K562 (cell line): ENCODE measurements around the gene SLC1A7. TPM values are rescaled to one million over a fixed set of nuclear protein-coding genes. Genes with fewer than 3 reads are reported as not detected.

Source experiments
- ATAC-seq: fragments of 200-7000 bp; cut with Tn5 transposase; 3 replicates; pipeline ENCODE4 v1.9.1; 2020; ENCODE audit warnings: moderate library complexity
- BruUV-seq: library from RNA; stranded (reverse); fragments of 400-500 nt; replicated peaks from 2 replicates; lab custom pipeline; 2021; lab: Mats Ljungman, UMichigan
- CTCF ChIA-PET: fragments of 300-600 bp; formaldehyde crosslinking; extraction: SDS; loops from one replicate; lab custom pipeline; 2021; ENCODE audit warnings: low intra/inter-chr PET ratio; lab: Yijun Ruan, JAX
- POLR2A ChIA-PET: fragments of 300-600, 350-650 bp; sonication (Branson Sonifier 250); formaldehyde crosslinking; extraction: SDS; loops from one replicate; lab custom pipeline; 2021; ENCODE audit warnings: antibody characterized with exemption, inconsistent platforms; lab: Yijun Ruan, JAX
- DNase-seq, 4 experiments: peaks; one replicate each; pipeline versions ENCODE4 v3.0.0 to v3.0.0-alpha.2; 2011 to 2018; ENCODE audit warnings: low spot score in 3 of 4, mixed read lengths in 3 of 4; ENCODE audit errors: extremely low read depth in 1 of 4
- FAIRE-seq: peaks from 2 replicates; lab custom pipeline; 2011; peaks lifted over from hg19 to GRCh38; lab: Jason Lieb, UNC
- H2AFZ ChIP-seq: 2 replicates; pipeline ENCODE4 v1.6.0; 2011; ENCODE audit warnings: low read depth, low read length, control low read depth, inconsistent platforms
- H3K27ac ChIP-seq: fragments of 200-600 bp; 3 replicates; pipeline ENCODE4 v1.8.0; 2011; ENCODE audit warnings: low read depth, mild to moderate bottlenecking, control low read depth, inconsistent platforms, low read length, moderate library complexity, mixed read lengths; ENCODE audit errors: extremely low read depth
- H3K27me3 ChIP-seq, 2 experiments: fragments of 300-600 bp in 1 of 2; 2 replicates in 1 of 2; 3 replicates in 1 of 2; pipeline versions ENCODE4 v1.6.0 to v1.8.0; 2011; ENCODE audit warnings: inconsistent platforms in 2 of 2, low read length in 2 of 2, mild to moderate bottlenecking in 1 of 2, mixed read lengths in 1 of 2, moderate library complexity in 1 of 2; ENCODE audit not compliant: control insufficient read depth in 2 of 2, insufficient read depth in 2 of 2
- H3K36me3 ChIP-seq: fragments of 300-600 bp; 3 replicates; pipeline ENCODE4 v1.8.0; 2011; ENCODE audit warnings: mild to moderate bottlenecking, low read length, inconsistent platforms; ENCODE audit not compliant: control insufficient read depth, insufficient read depth
- H3K4me1 ChIP-seq, 2 experiments: fragments of 200-600 bp in 1 of 2; replicated peaks in 1 of 2; 2 replicates in 1 of 2; 3 replicates in 1 of 2; pipeline versions ENCODE4 v1.5.1 to v1.8.0; 2011; ENCODE audit warnings: inconsistent platforms in 2 of 2, low read length in 2 of 2, mild to moderate bottlenecking in 1 of 2, mixed read lengths in 1 of 2, moderate library complexity in 1 of 2; ENCODE audit not compliant: control insufficient read depth in 2 of 2, insufficient read depth in 2 of 2
- H3K4me2 ChIP-seq: 2 replicates; pipeline ENCODE4 v1.6.1; 2011; ENCODE audit warnings: low read length, control low read depth, inconsistent platforms, mixed read lengths; ENCODE audit not compliant: insufficient read depth
- H3K4me3 ChIP-seq: fragments of 200-600 bp; sonication (generic), shearing (Covaris generic); 2 replicates; pipeline ENCODE4 v1.5.1; 2016; ENCODE audit warnings: control low read depth, inconsistent platforms
- H3K79me2 ChIP-seq: fragments of 200-600 bp; 3 replicates; pipeline ENCODE4 v1.8.0; 2011; ENCODE audit warnings: low read length, inconsistent platforms; ENCODE audit not compliant: control insufficient read depth, insufficient read depth
- H3K9ac ChIP-seq, 2 experiments: 2 replicates each; pipeline versions ENCODE4 v1.6.0 to v1.6.1; 2011; ENCODE audit warnings: low read depth in 2 of 2, low read length in 2 of 2, control low read depth in 1 of 2, inconsistent platforms in 1 of 2, mild to moderate bottlenecking in 1 of 2, mixed read lengths in 1 of 2; ENCODE audit not compliant: insufficient read depth in 1 of 2
- H3K9me1 ChIP-seq: one replicate; pipeline ENCODE4 v1.6.0; 2011; ENCODE audit warnings: inconsistent platforms, mild to moderate bottlenecking, low read length, moderate library complexity; ENCODE audit not compliant: control insufficient read depth, insufficient read depth
- H3K9me3 ChIP-seq: replicated peaks from 2 replicates; pipeline ENCODE4 v1.5.1; 2011; ENCODE audit warnings: low read depth, low read length, inconsistent platforms; ENCODE audit not compliant: control insufficient read depth, insufficient read depth
- H4K20me1 ChIP-seq: replicated peaks from 2 replicates; pipeline ENCODE4 v1.6.1; 2011; ENCODE audit warnings: low read length, inconsistent platforms, mixed read lengths; ENCODE audit not compliant: control insufficient read depth, insufficient read depth
- FOSL1 ChIP-seq: fragments of 200-800 bp; sonication (Bioruptor generic); conservative IDR thresholded peaks from 2 replicates; pipeline ENCODE4 v1.6.1; 2016; ENCODE audit warnings: missing genetic modification characterization, missing compliant biosample characterization
- MECOM ChIP-seq: fragments of 250-450 bp; sonication (Bioruptor Pico); IDR thresholded peaks from 2 replicates; pipeline ENCODE4 v1.8.0; 2022; ENCODE audit warnings: inconsistent platforms
- SMARCC2 ChIP-seq: fragments of 450-650 bp; IDR thresholded peaks from 2 replicates; pipeline ENCODE4 v1.6.1; 2017; ENCODE audit warnings: antibody characterized with exemption, moderate library complexity, mild to moderate bottlenecking, low read depth
- SMARCE1 ChIP-seq: fragments of 450-650 bp; IDR thresholded peaks from 2 replicates; pipeline ENCODE4 v1.7.1; 2016; ENCODE audit warnings: mild to moderate bottlenecking
- XRCC3 ChIP-seq: fragments of 450-650 bp; IDR thresholded peaks from 2 replicates; pipeline ENCODE4 v1.6.1; 2017; ENCODE audit warnings: mild to moderate bottlenecking, moderate library complexity
- ZFX ChIP-seq: sonication (generic); formaldehyde crosslinking; IDR thresholded peaks from 2 replicates; pipeline ENCODE4 v1.8.0; 2022; ENCODE audit warnings: mild to moderate bottlenecking, missing genetic modification reagents, moderate library complexity
- WGBS: fragments of 100-300 bp; shearing (Covaris generic); methylation state at CpG from one replicate; pipeline ENCODE4 v1.1.6; 2016; ENCODE audit warnings: low coverage, mixed read lengths; ENCODE audit not compliant: insufficient coverage; ENCODE audit errors: missing lambda C conversion rate; 5-methylcytosine and 5-hydroxymethylcytosine counted together
- in situ Hi-C: fragments of 300-500 bp; cut with MboI; formaldehyde crosslinking; loops from 4 replicates; pipeline ENCODE4 v1.15.0; 2018; ENCODE audit warnings: inconsistent platforms, mixed read lengths
- intact Hi-C: fragments of 100-400 bp; cut with micrococcal nuclease; formaldehyde crosslinking; loops from 2 replicates; pipeline ENCODE4 v1.14.2; 2022
- polyA plus RNA-seq, 8 experiments: library from polyadenylated mRNA; depleted of rRNA in 4 of 8; stranded (reverse) in 5 of 8; unstranded in 3 of 8; fragments of >200 nt; fragmentation: Nextera tagmentation in 2 of 8; fragmentation: Illumina TruSeq in 1 of 8; extraction: Ambion mirVana in 2 of 8; extraction: Trizol in 1 of 8; gene quantifications; 2 replicates each; pipeline versions ENCODE4 v1.2.1 to v1.2.3, GENCODE V29; 2011 to 2014; ENCODE audit warnings: inconsistent platforms in 1 of 8, missing spikeins in 1 of 8
- total RNA-seq, 7 experiments: library from RNA; depleted of rRNA in 6 of 7; stranded (reverse); fragments of >200 nt in 6 of 7; fragmentation: Illumina TruSeq in 2 of 7; extraction: Trizol in 2 of 7; gene quantifications; 2 replicates each; pipeline versions ENCODE4 v1.2.1 to v1.2.3, GENCODE V29; 2011 to 2021; ENCODE audit warnings: low replicate concordance in 1 of 7

SLC1A7 gene
- total and polyA plus RNA-seq, 9 of the 15 experiments (the other 6 are each of a cell fraction or from before 2014, with no cell fraction given) = 0.07 TPM; not detected in 8

DNA sequence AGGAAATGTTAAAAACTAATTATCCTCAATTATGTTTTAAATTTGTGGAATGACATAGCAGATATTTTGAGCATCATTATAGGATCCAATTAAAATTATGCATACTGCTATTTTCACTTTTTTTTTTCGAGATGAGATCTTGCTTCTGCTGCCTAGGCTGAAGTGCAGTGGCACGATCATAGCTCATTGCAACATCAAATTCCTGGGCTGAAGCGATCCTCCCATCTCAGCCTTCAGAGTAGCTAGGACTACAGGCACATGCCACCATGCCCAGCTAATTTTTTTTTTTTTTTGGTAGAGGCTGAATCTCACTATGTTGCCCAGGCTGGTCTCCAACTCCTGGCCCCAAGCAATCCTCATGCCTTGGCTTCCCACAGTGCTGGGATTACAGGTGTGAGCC is 11.3 kb upstream of the SLC1A7 start:
- H2AFZ ChIP-seq = no peak overlapping the region
- H3K79me2 ChIP-seq = no peaks in the 10 kb centered on the region
- H3K9ac ChIP-seq = no peak overlapping the region
- no peak for ATAC-seq
- H3K9me1 ChIP-seq = no peaks in the 10 kb centered on the region
- intact Hi-C loops = no loop called here
- CTCF ChIA-PET = no interaction called here
- H3K27ac ChIP-seq = no peak overlapping the region
- in situ Hi-C loops = no loop called here
- POLR2A ChIA-PET = interaction anchor here (0.5 to 0.7 kb wide), 2 partner anchors 32 to 1116 kb away, joined by 3 to 4 read pairs; no protein-coding TSS in a partner anchor
- H3K27me3 ChIP-seq = peaks cover 3 to 14% of the 10 kb centered on the region in 2 experiments; a peak in 4 of 5 replicates
- H3K36me3 ChIP-seq = no peaks in the 10 kb centered on the region
- no peak for TF ChIP-seq SMARCC2
- no peak for TF ChIP-seq SMARCE1
- no peak for TF ChIP-seq MECOM (CRISPR knock-in tag)
- no peak for TF ChIP-seq ZFX (CRISPR knock-in tag)
- H3K4me1 ChIP-seq = no peaks in the 10 kb centered on the region
- FAIRE-seq = no peak
- no peaks in the 10 kb centered on the region for H4K20me1 ChIP-seq
- H3K4me3 ChIP-seq = no peak overlapping the region
- no peaks in the 10 kb centered on the region for H3K9me3 ChIP-seq
- no peak for DNase-seq
- H3K4me2 ChIP-seq = no peak overlapping the region
- WGBS = 15% methylated on average over 3 of the region's 3 CpGs
- no TSS peak for BruUV-seq

- POLR2A ChIA-PET = interaction anchor here (0.6 to 1.7 kb wide), 2 partner anchors 9 to 1646 kb away, joined by 3 to 4 read pairs; no protein-coding TSS in a partner anchor
- no peaks in the 10 kb centered on the region for H3K9me3 ChIP-seq
- H3K27ac ChIP-seq = no peak overlapping the region
- no peaks in the 10 kb centered on the region for H3K9me1 ChIP-seq
- H3K4me3 ChIP-seq = no peak overlapping the region
- no peak overlapping the region for H3K4me2 ChIP-seq
- no peaks in the 10 kb centered on the region for H3K79me2 ChIP-seq
- in situ Hi-C loops (no loop called here), intact Hi-C loops (no loop called here)
- DNase-seq = no peak
- H3K36me3 ChIP-seq = no peaks in the 10 kb centered on the region
- H2AFZ ChIP-seq = peak overlapping the region; percentile 12; the same call in 1 of the 2 replicates
- 43% methylated on average over 3 of the region's 3 CpGs for WGBS
- no peaks in the 10 kb centered on the region for H4K20me1 ChIP-seq
- H3K9ac ChIP-seq = no peak overlapping the region
- BruUV-seq = no TSS peak
- no peaks in the 10 kb centered on the region; a peak in 1 of 5 replicates for H3K27me3 ChIP-seq
- FAIRE-seq = no peak
- 0 out of 2 replicates have a peak, but pooled peaks have one; percentile 13 for TF ChIP-seq ZFX (CRISPR knock-in tag)
- 0 out of 2 replicates have a peak, but pooled peaks have one; percentile 19 for TF ChIP-seq FOSL1
- no peak for TF ChIP-seq XRCC3
- H3K4me1 ChIP-seq = peaks cover 9 to 12% of the 10 kb centered on the region in 2 experiments; a peak in 4 of 5 replicates
- no peak for ATAC-seq
- CTCF ChIA-PET = no interaction called here
Observed at GRCh38 chr1:53148123-53148522, 5.7 kb upstream of the SLC1A7 start.
